SH-SY5Y (cell line): ENCODE measurements around the gene CRADD.

Experiments
- GATA2 ChIP-seq: IDR thresholded peaks from 2 replicates; pipeline ENCODE4 v1.6.1; 2011; ENCODE audit warnings: mild to moderate bottlenecking, low read depth, low read length
- GATA3 ChIP-seq: IDR thresholded peaks from 2 replicates; pipeline ENCODE4 v1.6.1; 2011; ENCODE audit warnings: low read depth, mild to moderate bottlenecking, low read length, moderate library complexity

GRCh38 chr12:93807354-93807753 lies 130.2 kb downstream of the CRADD start:
- TF ChIP-seq GATA2 (no peak), GATA3 (no peak)
